ENCODE data around the gene GBF1.
A peak's percentile ranks its signal among the peaks of the same experiment; 100 is the strongest.

The GBF1 gene

GRCh38 chr10:102352066-102352715 is 106.9 kb downstream of the GBF1 start:
- DNase-seq, result peak; percentile 77 to 82

- DNase-seq, result no peak
Measured at GRCh38 chr10:102354451-102354850, 109.1 kb downstream of the GBF1 start.

- DNase-seq, result no peak
Measured at GRCh38 chr10:102358712-102359382, 113.5 kb downstream of the GBF1 start.

GRCh38 chr10:102367441-102367840 is 122.1 kb downstream of the GBF1 start:
- DNase-seq, result no peak

GRCh38 chr10:102368077-102368476 is 122.7 kb downstream of the GBF1 start:
- DNase-seq, result no peak

GRCh38 chr10:102371295-102371694 is 126.0 kb downstream of the GBF1 start:
- DNase-seq, result no peak

- no peak for DNase-seq
Measured at GRCh38 chr10:102375250-102375649, 129.9 kb downstream of the GBF1 start.

- no peak for DNase-seq
Measured at GRCh38 chr10:102375867-102376266, 130.5 kb downstream of the GBF1 start.

- no peak for DNase-seq
Measured at GRCh38 chr10:102376901-102377300, 131.6 kb downstream of the GBF1 start.

GRCh38 chr10:102379383-102379782 is 134.1 kb downstream of the GBF1 start:
- no peak for DNase-seq

- DNase-seq, result no peak
Measured at GRCh38 chr10:102381983-102382382, 136.7 kb downstream of the GBF1 start.

GRCh38 chr10:102382871-102383270 is 137.5 kb downstream of the GBF1 start:
- DNase-seq, result no peak

GRCh38 chr10:102384053-102384452 is 138.7 kb downstream of the GBF1 start:
- DNase-seq, result peak in 1 of 2 experiments; percentile 12

GRCh38 chr10:102384606-102385429 is 139.5 kb downstream of the GBF1 start:
- no peak for DNase-seq

GRCh38 chr10:102389894-102390293 is 144.6 kb downstream of the GBF1 start:
- no peak for DNase-seq

- DNase-seq, result no peak
Measured at GRCh38 chr10:102392306-102392705, 147.0 kb downstream of the GBF1 start.

- DNase-seq, result no peak
Measured at GRCh38 chr10:102393411-102394078, 148.2 kb downstream of the GBF1 start.

GRCh38 chr10:102394079-102394800 is 148.9 kb downstream of the GBF1 start:
- DNase-seq, result peak; percentile 99

GRCh38 chr10:102394801-102395399 is 149.6 kb downstream of the GBF1 start:
- peak; percentile 59 to 68 for DNase-seq

GRCh38 chr10:102395400-102396316 is 150.3 kb downstream of the GBF1 start, which contains the start of gene NFKB2:
Gene NFKB2 (plus strand): TSS chr10:102395705. CDS start chr10:102395960, 255 bp downstream.
- DNase-seq, result peak; percentile 93 to 94

GRCh38 chr10:102396317-102396650 is 151.0 kb downstream of the GBF1 start:
- DNase-seq, result no peak

Measured in activated CD4-positive, alpha-beta T cell treated with anti-CD3 and anti-CD28 coated beads, Interleukin-2, amount 50 U/mL, for 48 hours (primary cell).